CD4-positive, alpha-beta T cell (primary cell): Measurements from ENCODE around the gene ZBTB48. TPM values are rescaled to one million over a fixed set of nuclear protein-coding genes. Genes with fewer than 3 reads are reported as not detected.

Source experiments
- ATAC-seq: fragments of 200-7000 bp; cut with Tn5 transposase; one replicate; pipeline ENCODE4 v1.10.0; 2022; ENCODE audit warnings: mild to moderate bottlenecking; ENCODE audit not compliant: poor library complexity
- CTCF ChIA-PET: fragments of 350-600 bp; sonication (Branson Sonifier 250); formaldehyde crosslinking; loops from one replicate; lab custom pipeline; 2021; ENCODE audit warnings: antibody characterized with exemption, inconsistent platforms; lab: Charles Lee
- POLR2A ChIA-PET: fragments of 350-600 bp; sonication (Branson Sonifier 250); formaldehyde crosslinking; loops from one replicate; lab custom pipeline; 2021; ENCODE audit warnings: antibody characterized with exemption, inconsistent platforms; lab: Charles Lee
- DNase-seq, 14 experiments: peaks; one replicate each; pipeline ENCODE4 v3.0.0-alpha.2; 2013 to 2020; ENCODE audit warnings: mixed read lengths in 2 of 14
- H3K27ac ChIP-seq, 2 donors: one replicate each; pipeline versions ENCODE4 v1.5.1 to v1.7.0; 2013; ENCODE audit warnings: low read length in 2 of 2, low read depth in 1 of 2, mild to moderate bottlenecking in 1 of 2
- H3K27me3 ChIP-seq, 2 experiments: 1 replicate in 1 of 2; 2 replicates in 1 of 2; pipeline versions ENCODE4 v1.6.1 to v1.7.0; 2013; ENCODE audit warnings: low read length in 2 of 2, control low read depth in 1 of 2, mild to moderate bottlenecking in 1 of 2, moderate library complexity in 1 of 2; ENCODE audit not compliant: insufficient read depth in 2 of 2, control insufficient read depth in 1 of 2
- H3K36me3 ChIP-seq: one replicate; pipeline ENCODE4 v1.6.1; 2013; ENCODE audit warnings: low read length, control low read depth; ENCODE audit not compliant: insufficient read depth
- H3K4me1 ChIP-seq: one replicate; pipeline ENCODE4 v1.6.1; 2013; ENCODE audit warnings: low read length, control low read depth; ENCODE audit not compliant: insufficient read depth
- H3K4me3 ChIP-seq: one replicate; pipeline ENCODE4 v1.5.1; 2013; ENCODE audit warnings: mild to moderate bottlenecking, low read length, moderate library complexity
- H3K9me3 ChIP-seq, 2 experiments: 1 replicate in 1 of 2; 2 replicates in 1 of 2; pipeline versions ENCODE4 v1.6.1 to v1.7.0; 2013; ENCODE audit warnings: low read length in 2 of 2, mild to moderate bottlenecking in 2 of 2, control low read depth in 1 of 2, moderate library complexity in 1 of 2; ENCODE audit not compliant: control insufficient read depth in 1 of 2, insufficient read depth in 1 of 2
- H3K27ac Mint-ChIP-seq: one replicate; pipeline ENCODE4 v1.8.0; 2020; ENCODE audit warnings: mixed read lengths
- H3K27me3 Mint-ChIP-seq: one replicate; pipeline ENCODE4 v1.8.0; 2021; ENCODE audit warnings: mixed read lengths
- H3K36me3 Mint-ChIP-seq: one replicate; pipeline ENCODE4 v1.8.0; 2021; ENCODE audit warnings: low read depth, mixed read lengths
- H3K4me1 Mint-ChIP-seq: one replicate; pipeline ENCODE4 v1.8.0; 2021; ENCODE audit warnings: low read depth, mixed read lengths
- H3K4me3 Mint-ChIP-seq: one replicate; pipeline ENCODE4 v1.8.0; 2020; ENCODE audit warnings: mild to moderate bottlenecking, mixed read lengths
- H3K9me3 Mint-ChIP-seq: one replicate; pipeline ENCODE4 v1.8.0; 2020; ENCODE audit warnings: mixed read lengths
- CTCF ChIP-seq: fragments of 200-600 bp; IDR thresholded peaks from one replicate; pipeline ENCODE4 v1.8.0; 2022; ENCODE audit warnings: antibody characterized with exemption, mild to moderate bottlenecking
- intact Hi-C, 2 experiments: fragments of 100-400 bp; cut with DNase I in 1 of 2; cut with micrococcal nuclease in 1 of 2; formaldehyde crosslinking; loops; one replicate each; pipeline versions ENCODE4 v1.15.1 to v1.9.0; 2023 to 2025; cut with DNase I, micrococcal nuclease
- polyA plus RNA-seq, 2 donors: library from polyadenylated mRNA; unstranded; fragments of 120-200 nt; gene quantifications; one replicate each; pipeline ENCODE4 v1.2.1, GENCODE V29; 2013
- total RNA-seq, 174 experiments: library from RNA in 2 of 174; stranded (reverse) in 2 of 174; gene quantifications; one replicate each; pipeline ENCODE4 v1.2.3 and lab custom pipeline; 2021 to 2026

Gene ZBTB48
- 10 to 100 TPM; 31.4 to 31.7 TPM for total RNA-seq
- 31.5 TPM for polyA plus RNA-seq (2013, experiment 1 of 2)
- 35.8 TPM for polyA plus RNA-seq (2013, experiment 2 of 2)
- 15.1 to 65.0 (median 36.5) reads per million in 172 experiments for total RNA-seq (lab: John Stamatoyannopoulos, UW)

DNA sequence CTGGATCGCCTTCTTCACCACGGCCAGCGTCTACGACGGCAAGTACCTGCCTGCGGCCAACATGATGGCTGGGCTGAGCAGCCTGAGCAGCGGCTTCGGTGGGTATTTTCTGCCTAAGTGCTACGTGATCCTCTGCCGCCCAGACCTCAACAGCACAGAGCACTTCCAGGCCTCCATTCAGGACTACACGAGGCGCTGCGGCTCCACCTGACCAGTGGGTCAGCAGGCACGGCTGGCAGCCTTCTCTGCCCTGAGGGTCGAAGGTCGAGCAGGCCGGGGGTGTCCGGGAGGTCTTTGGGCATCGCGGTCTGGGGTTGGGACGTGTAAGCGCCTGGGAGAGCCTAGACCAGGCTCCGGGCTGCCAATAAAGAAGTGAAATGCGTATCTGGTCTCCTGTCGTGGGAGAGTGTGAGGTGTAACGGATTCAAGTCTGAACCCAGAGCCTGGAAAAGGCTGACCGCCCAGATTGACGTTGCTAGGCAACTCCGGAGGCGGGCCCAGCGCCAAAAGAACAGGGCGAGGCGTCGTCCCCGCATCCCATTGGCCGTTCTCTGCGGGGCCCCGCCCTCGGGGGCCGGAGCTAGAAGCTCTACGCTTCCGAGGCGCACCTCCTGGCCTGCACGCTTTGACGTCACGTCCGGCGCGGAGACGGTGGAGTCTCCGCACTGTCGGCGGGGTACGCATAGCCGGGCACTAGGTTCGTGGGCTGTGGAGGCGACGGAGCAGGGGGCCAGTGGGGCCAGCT, at the start of gene ZBTB48:
Gene ZBTB48 (plus strand): TSS at position 621 of the 745 bp plus-strand sequence. CDS start 616 bp downstream, outside the sequence.
- peak within 1 kb of the TSS; percentile 87 for H3K4me3 ChIP-seq
- peaks cover 36% of the 10 kb centered on the region for H3K4me1 ChIP-seq
- Mint-ChIP-seq H3K4me3 (peak within 1 kb of the TSS; percentile 98), H3K9me3 (no peaks in the 10 kb centered on the region), H3K36me3 (peaks cover 14% of the 10 kb centered on the region), H3K27me3 (no peaks in the 10 kb centered on the region), H3K27ac (peak within 1 kb of the TSS; percentile 93), H3K4me1 (peaks cover 34% of the 10 kb centered on the region)
- CTCF ChIA-PET, result interaction anchor here (1.0 to 1.9 kb wide), 3 partner anchors 21 to 25 kb away, joined by 3 to 13 read pairs (median 3); partner anchors contain the start of genes NOL9 and TAS1R1
- peaks cover 0 to 3% of the 10 kb centered on the region in 2 experiments for H3K27me3 ChIP-seq
- POLR2A ChIA-PET, result interaction anchor here (0.7 to 7.2 kb wide), 11 partner anchors 10 to 206 kb away, joined by 3 to 139 read pairs (median 5); partner anchors contain the start of genes CAMTA1, KLHL21, NOL9 and PHF13
- TF ChIP-seq CTCF, result no peak
- ATAC-seq, result peak; percentile 99
- peak within 1 kb of the TSS; percentile 79 to 82 for H3K27ac ChIP-seq
- peaks cover 7% of the 10 kb centered on the region for H3K36me3 ChIP-seq
- peak; percentile 91 to 99 (median 96) for DNase-seq
- intact Hi-C loops, result loop anchor here (1.0 to 2.0 kb wide), 5 partner anchors 22 to 46 kb away; partner anchors contain the start of genes KLHL21 (in 1 of the 2), NOL9 (in 1 of the 2) and THAP3 (in 1 of the 2)
- H3K9me3 ChIP-seq, result no peaks in the 10 kb centered on the region

DNA sequence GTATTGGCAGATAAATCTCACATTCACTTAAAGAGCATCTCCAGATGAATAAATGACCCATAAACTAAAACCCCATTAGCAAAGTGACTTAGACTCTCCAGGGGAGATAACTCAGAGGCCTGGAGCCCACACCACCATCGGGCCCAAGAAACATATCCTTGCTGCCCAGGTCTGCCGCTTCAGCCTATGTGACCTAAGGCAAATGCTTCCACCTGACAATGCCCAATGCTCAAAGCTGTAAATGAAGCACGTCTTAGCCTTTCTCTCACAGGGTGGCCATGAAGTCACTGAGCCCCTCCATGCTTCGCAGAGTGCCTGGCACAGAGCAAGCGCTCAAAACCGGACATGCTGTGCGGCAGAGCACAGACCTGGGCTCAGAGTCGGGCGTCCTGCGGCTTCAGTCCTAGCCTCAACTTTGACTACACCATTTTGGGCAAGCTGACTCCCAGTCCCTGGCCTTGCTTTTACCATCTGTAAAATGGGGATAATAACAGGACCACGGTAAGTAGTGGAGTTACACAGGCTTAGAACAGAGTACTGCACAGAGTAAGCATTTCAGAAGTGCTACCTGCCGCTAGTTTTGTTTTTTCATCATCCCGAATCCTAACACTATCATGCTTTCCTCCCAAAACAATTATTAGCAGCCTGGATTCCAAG, 49.2 kb upstream of the ZBTB48 start:
- peaks cover 79% of the 10 kb centered on the region for H3K36me3 ChIP-seq
- ATAC-seq (no peak), DNase-seq (no peak)
- Mint-ChIP-seq H3K4me3 (no peak overlapping the region), H3K36me3 (peaks cover 82% of the 10 kb centered on the region), H3K27ac (no peak overlapping the region), H3K4me1 (no peaks in the 10 kb centered on the region), H3K27me3 (no peaks in the 10 kb centered on the region), H3K9me3 (no peaks in the 10 kb centered on the region)
- ChIA-PET CTCF (no interaction called here), POLR2A (no interaction called here)
- no peaks in the 10 kb centered on the region for H3K9me3 ChIP-seq
- TF ChIP-seq CTCF, result no peak
- no peak overlapping the region for H3K27ac ChIP-seq
- no peaks in the 10 kb centered on the region for H3K27me3 ChIP-seq
- no peaks in the 10 kb centered on the region for H3K4me1 ChIP-seq
- no peak overlapping the region for H3K4me3 ChIP-seq
- intact Hi-C loops, result no loop called here

DNA sequence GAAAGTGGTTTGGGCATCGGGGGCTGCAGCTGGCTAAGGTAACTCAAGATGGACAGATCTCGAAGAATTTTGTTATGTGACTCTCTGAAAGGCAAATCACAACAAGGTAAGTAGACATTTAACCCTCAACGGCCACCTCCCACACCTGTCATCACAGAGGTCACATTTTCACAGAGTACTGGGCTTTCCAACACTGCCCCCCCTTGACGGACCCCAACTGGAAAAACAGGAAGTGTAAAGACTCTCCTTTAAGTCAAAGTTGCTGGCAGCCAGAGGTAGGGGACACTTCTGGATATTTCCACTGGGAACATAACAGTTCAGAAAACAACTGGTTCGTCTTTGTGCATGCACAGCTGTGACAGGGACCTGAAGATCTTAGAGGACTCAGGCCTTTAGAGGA, 47.8 kb upstream of the ZBTB48 start:
- no peak overlapping the region for H3K27ac ChIP-seq
- intact Hi-C loops, result no loop called here
- peaks cover 74% of the 10 kb centered on the region for H3K36me3 ChIP-seq
- Mint-ChIP-seq H3K36me3 (peaks cover 72% of the 10 kb centered on the region), H3K4me3 (no peak overlapping the region), H3K27ac (no peak overlapping the region), H3K9me3 (no peaks in the 10 kb centered on the region), H3K27me3 (no peaks in the 10 kb centered on the region), H3K4me1 (peaks cover 2% of the 10 kb centered on the region)
- H3K4me1 ChIP-seq, result no peaks in the 10 kb centered on the region
- H3K27me3 ChIP-seq, result no peaks in the 10 kb centered on the region
- no peak for TF ChIP-seq CTCF
- no peak for ATAC-seq
- DNase-seq, result no peak
- no peak overlapping the region for H3K4me3 ChIP-seq
- ChIA-PET CTCF (interaction anchor here (1.2 kb wide), 1 partner anchor 9 kb away, joined by 3 read pairs; no protein-coding TSS in a partner anchor), POLR2A (no interaction called here)
- no peaks in the 10 kb centered on the region for H3K9me3 ChIP-seq
